ENCODE measurements around the gene ARR3. TPM values are rescaled to one million over a fixed set of nuclear protein-coding genes. Genes with fewer than 3 reads are reported as not detected.
A peak's percentile ranks its signal among the peaks of the same experiment; 100 is the strongest.
"Not testable (repeated sequence)": the region's sequence is repeated elsewhere in the genome, so short reads cannot be mapped to it uniquely, and the experiment has no call there.

ARR3 gene
- not detected in 2 replicates for total RNA-seq (2014; rRNA removed; shearing (Covaris generic))

GRCh38 chrX:70268034-70268433 lies at the start of gene ARR3:
Gene ARR3, plus strand, starts transcription at chrX:70268334. Its CDS starts 1,052 bp downstream, at chrX:70269386.
- DNase-seq (ENCODE audit: low read depth) = no peak

- peak; percentile 9 for DNase-seq (ENCODE audit: low read depth)
These were observed 48.0 kb upstream of the ARR3 start for GRCh38 chrX:70219938-70220764.

- DNase-seq (ENCODE audit: low read depth) = no peak
These were observed 42.1 kb upstream of the ARR3 start for GRCh38 chrX:70226048-70226447.

- no peak for DNase-seq (ENCODE audit: low read depth)
These were observed 41.4 kb upstream of the ARR3 start for GRCh38 chrX:70226687-70227086.

- no peak for DNase-seq (ENCODE audit: low read depth)
These were observed 36.5 kb upstream of the ARR3 start for GRCh38 chrX:70231666-70232065.

- DNase-seq (ENCODE audit: low read depth) = peak; percentile 8
These were observed 33.8 kb upstream of the ARR3 start, which contains the start of gene AWAT1 for GRCh38 chrX:70234355-70234754. Gene AWAT1, plus strand, starts transcription at chrX:70234655. Its CDS starts 41 bp downstream, at chrX:70234696.

GRCh38 chrX:70240751-70241150 lies 27.4 kb upstream of the ARR3 start:
- no peak for DNase-seq (ENCODE audit: low read depth)

- no peak for DNase-seq (ENCODE audit: low read depth)
These were observed 26.6 kb upstream of the ARR3 start for GRCh38 chrX:70241501-70241900.

GRCh38 chrX:70243601-70244000 lies 24.5 kb upstream of the ARR3 start:
- peak; percentile 48 for DNase-seq (ENCODE audit: low read depth)

- no peak for DNase-seq (ENCODE audit: low read depth)
These were observed 23.3 kb upstream of the ARR3 start for GRCh38 chrX:70244881-70245280.

- DNase-seq (ENCODE audit: low read depth) = no peak
These were observed 20.9 kb upstream of the ARR3 start for GRCh38 chrX:70247252-70247651.

GRCh38 chrX:70252491-70252890 lies 15.6 kb upstream of the ARR3 start:
- DNase-seq (ENCODE audit: low read depth) = no peak

GRCh38 chrX:70253377-70254062 lies 14.6 kb upstream of the ARR3 start:
- DNase-seq (ENCODE audit: low read depth) = peak; percentile 70

- peak; percentile 70 for DNase-seq (ENCODE audit: low read depth)
These were observed 14.1 kb upstream of the ARR3 start for GRCh38 chrX:70254063-70254400.

- DNase-seq (ENCODE audit: low read depth) = no peak
These were observed 13.2 kb upstream of the ARR3 start for GRCh38 chrX:70254909-70255308.

GRCh38 chrX:70255452-70255851 lies 12.7 kb upstream of the ARR3 start:
- no peak for DNase-seq (ENCODE audit: low read depth)

GRCh38 chrX:70257423-70258288 lies 10.5 kb upstream of the ARR3 start:
- no peak for DNase-seq (ENCODE audit: low read depth)

GRCh38 chrX:70260104-70260503 lies 8.0 kb upstream of the ARR3 start, which contains the start of gene P2RY4:
Gene P2RY4, minus strand, starts transcription at chrX:70260204. Its CDS starts 580 bp downstream, at chrX:70259624.
- DNase-seq (ENCODE audit: low read depth) = no peak

GRCh38 chrX:70262952-70263567 lies 5.1 kb upstream of the ARR3 start:
- DNase-seq (ENCODE audit: low read depth) = peak; percentile 51

- no peak for DNase-seq (ENCODE audit: low read depth)
These were observed 3.4 kb upstream of the ARR3 start for GRCh38 chrX:70264784-70265183.

GRCh38 chrX:70274029-70274428 lies 5.9 kb downstream of the ARR3 start:
- DNase-seq (ENCODE audit: low read depth) = not testable (repeated sequence)

- no peak for DNase-seq (ENCODE audit: low read depth)
These were observed 10.9 kb downstream of the ARR3 start for GRCh38 chrX:70279081-70279480.

All from M059J (cell line).